H1 (cell line): ENCODE measurements around the gene PRXL2B. TPM values are rescaled to one million over a fixed set of nuclear protein-coding genes. Genes with fewer than 3 reads are reported as not detected.

Experiments
- CTCF ChIA-PET: fragments of 300-600 bp; sonication (Branson Sonifier 250); formaldehyde crosslinking; loops from one replicate; lab custom pipeline; 2021; ENCODE audit not compliant: partially characterized antibody; lab: Charles Lee
- POLR2A ChIA-PET: fragments of 300-600 bp; sonication (Branson Sonifier 250); formaldehyde crosslinking; loops from one replicate; lab custom pipeline; 2021; ENCODE audit warnings: inconsistent platforms; ENCODE audit not compliant: partially characterized antibody; lab: Charles Lee
- DNase-seq, 2 experiments: peaks; one replicate each; pipeline versions ENCODE4 v3.0.0 to v3.0.0-alpha.2; 2010 to 2022; ENCODE audit warnings: low spot score in 2 of 2, low read depth in 1 of 2, mixed read lengths in 1 of 2
- FAIRE-seq: peaks from 2 replicates; lab custom pipeline; 2011; peaks lifted over from hg19 to GRCh38; lab: Jason Lieb, UNC
- H2AFZ ChIP-seq: 2 replicates; pipeline ENCODE4 v1.8.1; 2012; ENCODE audit warnings: low read length, inconsistent platforms
- H2AK5ac ChIP-seq: 2 replicates; pipeline ENCODE4 v1.6.1; 2013; ENCODE audit warnings: low read depth, low read length
- H2BK120ac ChIP-seq: replicated peaks from 2 replicates; pipeline ENCODE3; 2013; ENCODE audit warnings: low read depth, low read length, inconsistent platforms
- H2BK12ac ChIP-seq: 2 replicates; pipeline ENCODE4 v1.6.1; 2013; ENCODE audit warnings: low read depth, low read length
- H2BK15ac ChIP-seq: 2 replicates; pipeline ENCODE4 v1.6.1; 2013; ENCODE audit warnings: low read length
- H2BK20ac ChIP-seq: 2 replicates; pipeline ENCODE4 v1.6.1; 2013; ENCODE audit warnings: low read length
- H2BK5ac ChIP-seq: 2 replicates; pipeline ENCODE4 v1.6.1; 2013; ENCODE audit warnings: low read depth, low read length
- H3K14ac ChIP-seq: 2 replicates; pipeline ENCODE4 v1.6.1; 2013; ENCODE audit warnings: inconsistent platforms; ENCODE audit not compliant: insufficient read length
- H3K18ac ChIP-seq: 2 replicates; pipeline ENCODE4 v1.6.1; 2013; ENCODE audit warnings: low read length; ENCODE audit errors: extremely low read depth
- H3K23ac ChIP-seq: 2 replicates; pipeline ENCODE4 v1.6.1; 2013; ENCODE audit warnings: inconsistent platforms; ENCODE audit not compliant: insufficient read length
- H3K23me2 ChIP-seq: 2 replicates; pipeline ENCODE4 v1.6.1; 2013; ENCODE audit warnings: low read depth, low read length
- H3K27ac ChIP-seq: 2 replicates; pipeline ENCODE4 v1.6.1; 2011; ENCODE audit warnings: low read depth, low read length, inconsistent platforms
- H3K27me3 ChIP-seq, 4 experiments: replicated peaks in 1 of 4; 1 replicate in 1 of 4; 2 replicates in 3 of 4; pipeline versions ENCODE4 v1.6.1 to v1.8.1; 2011 to 2013; ENCODE audit warnings: low read length in 3 of 4, mild to moderate bottlenecking in 3 of 4, inconsistent platforms in 2 of 4, mixed read lengths in 2 of 4, moderate library complexity in 1 of 4; ENCODE audit not compliant: control insufficient read depth in 3 of 4, insufficient read depth in 3 of 4; ENCODE audit errors: extremely low read depth in 1 of 4
- H3K36me3 ChIP-seq, 4 experiments: 2 replicates each; pipeline versions ENCODE4 v1.6.1 to v1.8.1; 2011 to 2013; ENCODE audit warnings: mild to moderate bottlenecking in 4 of 4, low read length in 3 of 4, moderate library complexity in 2 of 4, control low read depth in 1 of 4, inconsistent platforms in 1 of 4; ENCODE audit not compliant: insufficient read depth in 4 of 4, control insufficient read depth in 2 of 4
- H3K4ac ChIP-seq: replicated peaks from 2 replicates; pipeline ENCODE3; 2013; ENCODE audit warnings: low read length, low read depth, mixed read lengths, inconsistent platforms; ENCODE audit not compliant: insufficient read length
- H3K4me1 ChIP-seq, 4 experiments: replicated peaks in 1 of 4; 1 replicate in 1 of 4; 2 replicates in 3 of 4; pipeline versions ENCODE4 v1.6.1 to v1.8.1; 2011 to 2013; ENCODE audit warnings: low read length in 3 of 4, inconsistent platforms in 2 of 4, mixed read lengths in 1 of 4; ENCODE audit not compliant: insufficient read depth in 4 of 4, control insufficient read depth in 3 of 4
- H3K4me2 ChIP-seq, 2 experiments: 2 replicates each; pipeline versions ENCODE4 v1.6.1 to v1.8.1; 2011 to 2013; ENCODE audit warnings: low read depth in 2 of 2, low read length in 2 of 2, control low read depth in 1 of 2, inconsistent platforms in 1 of 2, mild to moderate bottlenecking in 1 of 2; ENCODE audit not compliant: insufficient read depth in 1 of 2
- H3K4me3 ChIP-seq, 4 experiments: fragments of 200-600, 300-600 bp in 1 of 4; sonication (generic), shearing (Covaris generic), sonication (Bioruptor Twin) in 1 of 4; 2 replicates each; pipeline versions ENCODE4 v1.5.1 to v1.8.1; 2011 to 2016; ENCODE audit warnings: low read length in 4 of 4, low read depth in 3 of 4, control low read depth in 2 of 4, inconsistent platforms in 2 of 4, mild to moderate bottlenecking in 2 of 4, mixed read lengths in 1 of 4, moderate library complexity in 1 of 4; ENCODE audit not compliant: insufficient read depth in 2 of 4; ENCODE audit errors: extremely low read depth in 1 of 4
- H3K56ac ChIP-seq: replicated peaks from 2 replicates; pipeline ENCODE3; 2013; ENCODE audit warnings: low read depth, mild to moderate bottlenecking, mixed read lengths, low read length, inconsistent platforms; ENCODE audit not compliant: insufficient read length
- H3K79me1 ChIP-seq: 2 replicates; pipeline ENCODE4 v1.6.1; 2013; ENCODE audit warnings: low read depth, low read length, control low read depth
- H3K79me2 ChIP-seq, 2 experiments: 2 replicates each; pipeline versions ENCODE4 v1.6.1 to v1.8.1; 2012 to 2013; ENCODE audit warnings: low read length in 2 of 2, mild to moderate bottlenecking in 2 of 2, inconsistent platforms in 1 of 2; ENCODE audit not compliant: insufficient read depth in 2 of 2, control insufficient read depth in 1 of 2
- H3K9ac ChIP-seq, 4 experiments: replicated peaks in 1 of 4; 1 replicate in 1 of 4; 2 replicates in 3 of 4; pipeline versions ENCODE4 v1.6.1 to v1.8.1; 2011 to 2013; ENCODE audit warnings: low read depth in 3 of 4, low read length in 3 of 4, control low read depth in 2 of 4, mild to moderate bottlenecking in 2 of 4, moderate library complexity in 2 of 4, inconsistent platforms in 1 of 4; ENCODE audit errors: extremely low read depth in 1 of 4
- H3K9me3 ChIP-seq, 2 experiments: 2 replicates each; pipeline versions ENCODE4 v1.6.1 to v1.8.1; 2012 to 2013; ENCODE audit warnings: mild to moderate bottlenecking in 2 of 2, moderate library complexity in 2 of 2, control low read depth in 1 of 2, inconsistent platforms in 1 of 2, low read depth in 1 of 2, low read length in 1 of 2, mixed read lengths in 1 of 2; ENCODE audit not compliant: insufficient read depth in 2 of 2
- H4K20me1 ChIP-seq, 2 experiments: replicated peaks in 1 of 2; 2 replicates each; pipeline versions ENCODE3 to v1.8.1; 2011 to 2013; ENCODE audit warnings: inconsistent platforms in 2 of 2, low read length in 2 of 2, mild to moderate bottlenecking in 1 of 2; ENCODE audit not compliant: insufficient read depth in 2 of 2, control insufficient read depth in 1 of 2
- H4K5ac ChIP-seq: 2 replicates; pipeline ENCODE4 v1.6.1; 2013; ENCODE audit warnings: low read length, low read depth, mixed read lengths, inconsistent platforms; ENCODE audit not compliant: insufficient read length
- H4K8ac ChIP-seq: 2 replicates; pipeline ENCODE4 v1.8.0; 2013; ENCODE audit warnings: mild to moderate bottlenecking, moderate library complexity, low read length, inconsistent platforms; ENCODE audit not compliant: insufficient read depth; ENCODE audit errors: extremely low read depth
- H4K91ac ChIP-seq: replicated peaks from 2 replicates; pipeline ENCODE3; 2013; ENCODE audit warnings: low read length, mixed read lengths, inconsistent platforms; ENCODE audit not compliant: insufficient read length
- BACH1 ChIP-seq: IDR thresholded peaks from 2 replicates; pipeline ENCODE4 v1.6.1; 2012; ENCODE audit warnings: low read length, improper control_type of control experiment
- CBX8 ChIP-seq: fragments of 300-800, 300-1000 bp; sonication (generic); IDR thresholded peaks from 2 replicates; pipeline ENCODE4 v1.7.1; 2016; ENCODE audit warnings: low read depth, low read length, borderline replicate concordance
- CEBPB ChIP-seq: IDR thresholded peaks from 2 replicates; pipeline ENCODE4 v1.6.1; 2012; ENCODE audit warnings: low read depth, low read length
- CREB1 ChIP-seq: IDR thresholded peaks from 2 replicates; pipeline ENCODE4 v1.6.1; 2012; ENCODE audit warnings: inconsistent platforms
- JUN ChIP-seq: IDR thresholded peaks from 2 replicates; pipeline ENCODE4 v1.6.1; 2011; ENCODE audit warnings: low read depth, mild to moderate bottlenecking, improper control_type of control experiment, low read length
- KDM1A ChIP-seq: fragments of 200-600, 300-600 bp; sonication (generic); IDR thresholded peaks from 2 replicates; pipeline ENCODE4 v1.7.1; 2016; ENCODE audit warnings: mild to moderate bottlenecking, low read length, borderline replicate concordance
- KDM5A ChIP-seq: fragments of 200-600 bp; IDR thresholded peaks from 2 replicates; pipeline ENCODE4 v1.7.1; 2012; ENCODE audit warnings: mild to moderate bottlenecking, low read length, inconsistent platforms, mixed read lengths
- RXRA ChIP-seq: IDR thresholded peaks from 2 replicates; pipeline ENCODE4 v1.6.1; 2011; ENCODE audit warnings: low read depth, mild to moderate bottlenecking, low read length, moderate library complexity; ENCODE audit not compliant: insufficient read depth
- SAP30 ChIP-seq: fragments of 300-600 bp; sonication (generic); IDR thresholded peaks from 2 replicates; pipeline ENCODE4 v1.7.1; 2012; ENCODE audit warnings: low read length, moderate library complexity, mild to moderate bottlenecking, inconsistent platforms; ENCODE audit not compliant: insufficient read depth, insufficient replicate concordance
- SUZ12 ChIP-seq: fragments of 200-600 bp; sonication (generic); IDR thresholded peaks from 2 replicates; pipeline ENCODE4 v1.6.1; 2012; ENCODE audit warnings: mild to moderate bottlenecking, inconsistent platforms, low read length, moderate library complexity, mixed read lengths
- TBP ChIP-seq: IDR thresholded peaks from 2 replicates; pipeline ENCODE4 v1.6.1; 2011; ENCODE audit warnings: low read depth, low read length, improper control_type of control experiment
- USF2 ChIP-seq: IDR thresholded peaks from 2 replicates; pipeline ENCODE4 v1.6.1; 2011; ENCODE audit warnings: low read length, improper control_type of control experiment
- WGBS, 2 experiments: shearing (Covaris generic) in 1 of 2; methylation state at CpG; one replicate each; pipeline versions ENCODE4 v1.1.6 to v1.1.7; 2013 to 2015; ENCODE audit warnings: low lambda C conversion rate in 2 of 2, mixed read lengths in 2 of 2, inconsistent platforms in 1 of 2, low coverage in 1 of 2, missing lambda C conversion rate in 1 of 2; ENCODE audit not compliant: insufficient replicate concordance in 2 of 2, insufficient coverage in 1 of 2, insufficient read length in 1 of 2; ENCODE audit errors: extremely low coverage in 1 of 2, missing lambda C conversion rate in 1 of 2; 5-methylcytosine and 5-hydroxymethylcytosine counted together
- polyA plus RNA-seq, 7 experiments: library from polyadenylated mRNA; depleted of rRNA in 3 of 7; stranded (reverse) in 5 of 7; unstranded in 2 of 7; fragments of >200 nt in 5 of 7; fragments of 200-250 nt in 2 of 7; gene quantifications; 1 replicate in 5 of 7; 2 replicates in 1 of 7; 4 replicates in 1 of 7; pipeline versions ENCODE4 v1.2.1 to v1.2.3, GENCODE V29; 2011 to 2013; ENCODE audit warnings: missing spikeins in 2 of 7, mixed read lengths in 2 of 7
- total RNA-seq: library from RNA; stranded (reverse); fragmentation: NEBNext Ultra II Directional; extraction: Animal tissue kit (Norgen Biotek cat#: 25700); gene quantifications from 2 replicates; pipeline ENCODE4 v1.2.1, GENCODE V29; 2021
- TF ChIP-seq, protein P1 (sequence below): IDR thresholded peaks from 2 replicates; pipeline ENCODE4 v1.6.1; 2012; ENCODE audit warnings: inconsistent platforms

Gene PRXL2B
- total and polyA plus RNA-seq, 2 of the 8 experiments (the other 6 are each of a cell fraction or from before 2014, with no cell fraction given): 35.3 to 46.0 TPM

DNA sequence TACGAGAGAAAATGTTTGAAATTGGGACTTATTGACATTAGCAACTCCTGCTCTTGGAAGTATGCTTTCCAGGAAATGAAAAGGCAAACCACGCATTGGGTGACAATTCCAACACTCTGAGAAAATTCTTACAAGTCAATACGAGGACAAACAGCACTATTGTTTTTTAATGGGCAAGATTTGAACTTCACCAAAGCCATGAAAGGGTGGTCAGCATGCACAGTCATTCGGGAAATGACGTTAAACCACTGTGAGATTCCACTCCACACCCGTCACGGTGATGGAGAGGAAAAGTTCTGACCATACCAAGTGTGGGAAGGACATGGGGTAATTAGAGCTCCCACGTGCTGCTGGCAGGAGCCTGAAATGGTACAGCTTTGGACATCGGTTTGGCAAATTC lies 12.2 kb upstream of the PRXL2B start:
- no peak overlapping the region for H2AFZ ChIP-seq
- H2BK12ac ChIP-seq: no peak overlapping the region
- no peak for FAIRE-seq
- H4K5ac ChIP-seq: no peak overlapping the region
- CTCF ChIA-PET: interaction anchor here (5.1 kb wide), 1 partner anchor 12 kb away, joined by 33 read pairs; no protein-coding TSS in a partner anchor
- no peaks in the 10 kb centered on the region for H4K20me1 ChIP-seq
- H3K18ac ChIP-seq: no peak overlapping the region
- no peak overlapping the region for H2BK15ac ChIP-seq
- peaks cover 0 to 4% (median 1%) of the 10 kb centered on the region in 4 experiments; a peak in 2 of 7 replicates for H3K4me1 ChIP-seq
- H3K4me3 ChIP-seq: no peak overlapping the region
- H3K14ac ChIP-seq: no peak overlapping the region
- no peak overlapping the region for H2BK5ac ChIP-seq
- no peak overlapping the region for H3K27ac ChIP-seq
- no peak overlapping the region for H3K9ac ChIP-seq
- no peak overlapping the region for H4K91ac ChIP-seq
- H4K8ac ChIP-seq: no peak overlapping the region
- 91% methylated on average over 9 of the region's 9 CpGs; no CpG with 5 or more reads in 1 of the 2 experiments for WGBS, 2 experiments
- no peak overlapping the region for H2BK20ac ChIP-seq
- no peak for DNase-seq
- no peak overlapping the region for H3K4ac ChIP-seq
- TF ChIP-seq SAP30 (no peak), CEBPB (no peak), KDM1A (no peak), CREB1 (no peak), CBX8 (no peak), SUZ12 (no peak), RXRA (no peak), TBP (no peak), BACH1 (no peak), JUN (no peak), KDM5A (no peak), USF2 (no peak)
- TF ChIP-seq, protein P1, sequence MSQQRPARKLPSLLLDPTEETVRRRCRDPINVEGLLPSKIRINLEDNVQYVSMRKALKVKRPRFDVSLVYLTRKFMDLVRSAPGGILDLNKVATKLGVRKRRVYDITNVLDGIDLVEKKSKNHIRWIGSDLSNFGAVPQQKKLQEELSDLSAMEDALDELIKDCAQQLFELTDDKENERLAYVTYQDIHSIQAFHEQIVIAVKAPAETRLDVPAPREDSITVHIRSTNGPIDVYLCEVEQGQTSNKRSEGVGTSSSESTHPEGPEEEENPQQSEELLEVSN: no peak
- TF ChIP-seq, all 59 proteins: peak for 0
- no peaks in the 10 kb centered on the region for H3K27me3 ChIP-seq
- H2BK120ac ChIP-seq: no peak overlapping the region
- H3K79me1 ChIP-seq: no peaks in the 10 kb centered on the region
- H2AK5ac ChIP-seq: no peak overlapping the region
- no peak overlapping the region for H3K56ac ChIP-seq
- POLR2A ChIA-PET: no interaction called here
- H3K79me2 ChIP-seq: no peaks in the 10 kb centered on the region
- H3K36me3 ChIP-seq: no peaks in the 10 kb centered on the region
- no peaks in the 10 kb centered on the region for H3K23me2 ChIP-seq
- H3K9me3 ChIP-seq: peaks cover 5 to 8% of the 10 kb centered on the region in 2 experiments
- no peak overlapping the region for H3K4me2 ChIP-seq
- no peak overlapping the region for H3K23ac ChIP-seq
